NCI-H69 (cell line): ENCODE measurements around the gene WDR1.

Experiments used
- DNase-seq: peaks from one replicate; lab custom pipeline; 2025; lab: John Stamatoyannopoulos, UW

Gene WDR1

DNA sequence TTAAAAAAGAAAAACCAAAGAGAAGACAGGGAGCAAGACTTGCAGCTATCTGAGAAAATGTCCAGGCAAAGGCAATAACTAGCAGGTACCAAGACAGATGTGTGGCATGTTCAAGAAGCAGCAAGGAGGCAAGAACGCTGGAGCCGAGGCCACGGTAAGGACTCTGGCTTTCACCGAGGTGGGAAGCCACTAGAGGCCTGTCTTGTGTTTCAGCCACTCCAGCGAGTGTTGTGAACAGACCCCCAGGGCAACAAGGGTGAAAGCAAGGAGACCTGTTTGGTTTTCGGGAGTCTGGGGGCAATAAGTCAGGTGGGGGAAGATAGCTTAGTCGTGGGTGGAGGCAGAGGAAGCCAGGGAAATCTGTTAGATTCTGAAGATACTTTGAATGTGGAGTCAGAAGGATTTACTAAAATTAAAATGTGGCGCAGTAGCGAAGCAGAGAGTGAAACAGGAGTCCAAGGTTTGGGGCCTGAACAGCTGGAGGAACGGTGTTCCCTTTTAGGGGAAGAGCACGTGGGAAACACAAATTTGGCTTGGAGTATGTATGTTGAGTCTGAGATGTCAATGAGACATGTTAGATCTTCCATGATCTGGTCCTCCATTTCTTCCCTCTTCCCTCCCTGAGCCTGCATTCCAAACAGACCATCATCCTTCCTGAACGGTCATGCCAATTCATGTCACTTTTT, 3.1 kb downstream of the WDR1 start:
- no peak for DNase-seq

DNA sequence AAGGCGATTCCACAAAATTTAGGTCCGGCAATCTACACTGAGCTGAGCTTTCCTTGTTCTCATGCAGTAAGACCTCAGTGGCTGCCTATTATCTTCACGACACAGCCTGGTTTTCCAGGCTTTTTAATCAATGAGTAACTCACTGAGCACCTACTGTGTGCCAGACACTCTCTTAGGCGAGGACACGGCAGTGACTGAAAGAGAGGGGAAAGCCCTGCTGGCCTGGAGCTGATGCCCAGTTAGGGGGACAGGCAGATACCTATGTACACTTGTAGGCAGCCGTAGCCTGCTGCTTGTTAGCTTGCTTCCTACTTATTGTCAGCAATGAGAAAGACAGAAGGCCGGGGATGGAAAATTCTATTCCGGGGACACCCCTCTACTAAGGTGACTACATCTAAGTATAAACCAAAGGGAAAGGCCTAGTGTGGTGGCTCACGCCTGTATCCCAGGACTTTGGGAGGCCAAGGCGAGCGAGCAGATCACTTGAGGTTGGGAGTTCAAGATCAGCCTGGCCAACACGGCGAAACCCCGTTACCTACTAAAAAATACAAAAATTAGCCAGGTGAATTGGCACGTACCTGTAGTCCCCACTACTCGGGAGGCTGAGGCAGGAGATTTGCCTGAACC, 3.8 kb downstream of the WDR1 start:
- DNase-seq: no peak

DNA sequence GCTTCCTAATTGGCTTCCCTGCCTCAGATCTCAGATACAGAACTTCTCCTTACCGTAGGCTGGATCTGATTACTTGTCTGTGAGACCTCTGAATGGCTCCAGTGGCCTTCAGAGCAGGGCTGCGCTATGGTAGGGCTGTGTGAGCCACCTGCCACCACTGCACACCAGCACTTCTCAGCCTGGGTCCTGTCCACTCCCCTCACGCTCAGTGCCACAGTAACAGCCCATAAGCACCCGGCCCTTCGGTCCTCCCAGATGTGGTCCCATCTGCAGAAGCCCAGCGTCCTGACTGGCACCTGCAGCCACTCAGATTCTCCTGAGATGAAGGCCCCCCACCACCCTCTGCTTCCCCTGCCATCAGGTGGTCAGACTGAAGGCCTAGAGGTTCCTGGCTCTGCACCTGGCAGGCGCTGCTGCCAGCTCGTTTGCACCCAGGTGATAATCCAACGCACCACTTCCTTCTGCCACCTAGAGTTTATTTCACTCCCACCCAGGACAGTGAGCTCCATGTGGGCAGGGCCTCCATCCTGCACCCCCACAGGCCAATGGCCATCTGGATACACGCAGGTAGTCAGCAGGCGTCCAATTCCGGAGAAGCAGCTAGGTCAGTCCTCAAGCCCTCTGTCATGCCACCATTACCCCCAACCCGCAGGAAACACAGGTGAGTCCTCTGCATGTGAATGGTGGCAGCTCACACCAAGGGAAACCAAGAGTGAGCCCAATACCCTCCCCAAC, 5.4 kb downstream of the WDR1 start:
- DNase-seq: no peak

DNA sequence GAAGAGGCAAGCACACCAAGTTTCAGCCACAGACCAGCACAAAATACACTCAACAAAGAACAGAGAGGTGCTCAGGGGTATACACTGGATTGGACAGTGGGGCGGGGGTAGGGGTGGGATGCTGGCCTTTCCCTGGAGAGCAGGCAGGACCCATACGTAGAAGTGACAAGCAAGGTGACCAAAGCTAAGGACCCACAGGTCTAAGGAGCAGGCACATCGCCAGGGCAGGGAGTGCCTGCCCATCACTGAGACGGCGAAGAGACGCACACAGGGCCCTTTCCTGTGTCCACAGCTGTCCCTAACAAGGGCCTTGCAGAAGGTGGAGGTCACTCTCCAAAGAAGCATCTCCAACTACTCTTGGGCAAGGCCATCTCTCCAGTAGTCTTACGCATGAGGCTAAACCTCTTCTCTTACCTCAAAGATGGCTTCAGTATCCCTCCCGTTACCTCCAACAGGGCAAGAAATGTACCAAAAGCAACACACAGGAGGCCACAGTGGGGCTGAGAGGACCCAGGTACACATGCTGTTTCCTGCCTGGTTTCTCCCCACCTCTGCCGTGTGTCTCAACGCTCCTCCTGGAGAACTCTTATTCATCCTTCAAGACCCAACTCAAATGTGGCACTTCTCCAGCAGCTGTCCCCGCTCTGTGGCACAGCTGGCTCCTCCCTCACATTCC, 6.5 kb downstream of the WDR1 start:
- no peak for DNase-seq

DNA sequence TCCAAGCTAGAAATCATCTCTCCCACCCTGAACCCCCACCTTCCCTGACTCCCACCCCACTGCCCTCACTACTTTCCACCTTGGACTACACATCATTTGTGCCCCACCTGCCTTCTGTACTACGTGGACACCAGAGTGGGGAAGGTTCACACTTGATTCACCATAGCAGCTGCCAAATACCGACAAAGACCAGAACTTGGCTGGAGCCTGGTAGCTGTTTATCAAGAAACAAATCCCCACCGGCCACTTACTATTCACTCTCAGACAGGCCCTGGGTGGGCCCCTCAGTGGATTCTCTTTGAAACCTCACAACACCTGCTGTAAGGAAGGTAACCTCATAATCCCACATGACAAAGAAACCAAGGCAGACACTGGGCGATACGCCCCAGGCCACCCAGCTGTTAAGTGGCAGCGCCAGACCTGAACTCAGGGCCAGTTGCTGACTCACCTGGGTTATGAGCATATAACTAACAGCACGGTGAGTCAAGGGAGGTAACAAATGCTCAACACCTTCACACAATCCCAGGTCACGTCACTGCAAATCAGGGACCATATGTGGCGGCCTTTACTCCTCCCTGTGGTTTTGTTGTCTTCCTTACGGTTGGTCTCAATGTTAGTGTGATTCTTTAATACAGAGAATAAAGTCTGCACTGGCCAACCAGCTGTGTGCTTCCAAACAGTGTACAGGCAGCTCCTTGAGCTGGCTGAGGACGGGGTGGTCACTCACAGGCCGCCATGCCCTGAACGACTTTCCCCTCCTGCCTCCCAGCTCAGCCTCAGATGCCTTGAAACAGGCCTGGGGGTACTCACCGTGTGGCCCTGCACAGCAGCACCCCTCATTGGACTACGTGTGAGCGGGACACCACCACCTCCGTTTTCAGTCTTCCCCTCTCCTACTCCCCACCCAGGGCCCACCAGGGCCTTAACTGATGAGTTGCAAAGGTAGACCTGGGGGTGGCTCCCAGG, 7.5 kb downstream of the WDR1 start:
- no peak for DNase-seq

DNA sequence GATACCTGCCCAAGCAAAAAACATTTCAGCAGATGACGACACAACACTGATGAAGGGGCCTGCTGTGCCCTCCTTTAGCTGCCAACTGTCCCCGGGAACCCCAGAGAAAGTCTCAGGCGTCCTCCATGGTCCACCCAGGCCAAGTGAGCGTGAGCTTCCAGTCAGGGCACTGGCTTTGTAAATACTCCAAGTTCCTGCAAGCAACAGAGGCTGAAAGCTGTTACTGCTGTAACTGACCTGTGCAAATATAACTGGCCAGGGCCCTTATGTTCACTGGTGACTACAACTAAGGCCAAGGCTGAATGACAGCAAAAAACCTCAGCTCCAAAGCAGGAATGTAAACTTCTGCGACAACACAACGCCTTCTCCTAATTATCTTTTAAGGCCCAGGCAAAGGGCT, 8.2 kb downstream of the WDR1 start:
- DNase-seq: no peak

DNA sequence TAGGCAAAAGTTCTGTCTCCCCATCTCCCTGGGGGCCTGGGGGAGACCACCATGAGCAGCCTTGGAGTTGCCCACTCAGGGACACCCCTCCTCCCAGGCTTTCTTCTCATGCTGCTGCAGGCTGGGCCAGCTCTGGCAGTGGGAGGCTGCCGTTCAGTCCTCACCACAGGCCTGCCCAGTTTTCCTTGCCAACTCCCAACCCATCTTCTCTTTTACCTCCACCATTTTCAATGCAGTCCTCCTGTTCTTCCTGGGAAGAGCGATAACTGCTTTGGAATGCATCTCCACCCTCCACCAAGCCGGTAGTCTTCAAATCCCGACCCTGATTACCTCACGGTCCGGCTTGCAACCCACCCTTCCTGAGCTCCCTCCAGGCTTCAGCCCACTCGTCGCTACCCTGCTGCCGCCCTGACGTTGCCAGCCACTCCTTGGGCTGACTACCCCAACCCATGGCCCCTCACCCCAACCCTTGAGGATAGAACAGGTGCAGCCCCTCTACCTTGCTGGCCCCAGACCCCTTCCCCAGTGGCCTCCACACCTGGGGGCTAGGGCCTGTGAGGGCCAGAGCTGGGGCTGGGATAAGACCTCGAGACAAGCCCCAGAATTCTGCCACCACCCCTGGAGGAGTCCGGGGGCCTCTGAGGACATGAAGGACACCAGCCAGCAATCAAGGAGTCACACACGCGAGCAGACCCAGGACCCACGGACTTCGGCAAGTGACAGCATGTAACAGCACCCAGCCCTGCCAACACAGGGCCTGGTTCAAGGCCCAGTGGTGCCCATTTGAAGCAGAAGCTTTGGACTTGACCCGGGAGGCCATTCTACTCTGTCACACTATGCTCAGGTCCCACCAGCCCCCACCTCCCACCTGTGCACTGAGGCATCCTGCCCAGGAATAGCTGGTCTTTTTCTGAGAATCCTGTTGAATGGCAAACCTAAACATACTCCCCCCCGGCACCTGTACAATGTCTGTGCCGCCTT, 9.2 kb downstream of the WDR1 start:
- no peak for DNase-seq

DNA sequence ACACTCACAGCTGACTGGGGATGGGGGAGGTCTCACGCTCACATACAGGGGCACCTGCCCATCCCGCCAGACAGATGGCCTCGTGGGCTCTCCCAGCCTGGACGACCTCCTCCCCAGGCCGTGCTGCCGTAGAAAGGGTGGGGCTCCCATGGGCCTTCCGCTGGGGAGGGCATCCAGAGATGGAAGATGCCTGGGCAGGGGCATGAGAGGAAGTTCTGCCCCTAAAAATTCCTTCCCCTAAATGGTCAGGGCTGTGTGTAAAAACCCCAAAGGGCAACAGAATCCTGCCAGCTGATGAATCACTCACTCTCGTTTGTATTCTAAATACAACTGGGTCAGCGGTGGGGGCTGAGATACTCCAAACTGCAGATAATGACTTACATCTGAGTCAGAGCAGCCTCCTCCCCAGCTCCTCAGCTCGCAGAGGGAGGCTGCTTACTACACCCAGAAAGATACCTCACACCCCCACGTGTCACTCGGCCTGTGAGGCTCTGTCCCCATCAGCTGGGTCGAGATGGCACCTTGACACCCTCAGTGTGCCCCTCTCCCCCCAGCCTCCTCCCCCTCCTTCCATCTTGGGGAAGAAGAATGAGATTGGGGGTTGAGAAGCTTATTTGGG, 10.1 kb downstream of the WDR1 start:
- DNase-seq: no peak

DNA sequence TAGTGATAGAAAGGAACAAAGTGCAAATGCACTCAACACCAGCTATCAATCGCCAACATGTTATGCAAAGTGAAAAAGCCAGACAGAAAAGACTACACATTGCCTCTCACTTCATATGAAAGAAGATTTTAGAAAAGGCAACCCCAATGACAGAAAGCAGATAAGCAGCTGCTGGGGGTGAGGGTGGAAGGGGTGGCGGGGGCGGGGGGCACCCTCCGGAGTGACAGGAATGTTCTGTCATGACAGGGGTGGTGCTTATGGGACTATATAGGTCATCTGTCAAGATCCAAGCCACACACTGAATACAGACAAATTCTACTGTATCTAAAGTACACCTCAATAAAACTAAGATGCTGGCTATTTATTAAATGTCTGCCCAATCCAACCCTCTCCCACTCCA, 10.7 kb downstream of the WDR1 start:
- DNase-seq: no peak

DNA sequence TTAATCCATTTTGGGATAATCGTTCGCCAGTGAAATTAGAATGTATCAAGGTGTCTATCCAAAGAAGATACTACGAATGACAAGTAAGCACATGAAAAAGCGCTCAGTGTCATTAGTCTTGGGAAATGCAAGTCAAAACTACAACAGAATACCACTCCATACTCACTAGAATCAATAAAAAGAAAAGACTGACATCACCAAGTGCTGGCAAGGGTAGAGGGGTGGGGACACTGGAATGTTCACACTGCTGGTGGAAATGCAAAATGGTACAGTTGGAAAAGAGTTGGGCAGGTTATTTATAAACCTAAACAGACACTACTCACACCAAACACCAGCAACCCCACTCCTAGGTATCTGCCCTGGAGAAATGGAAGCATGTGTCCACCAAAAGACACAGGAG, 11.2 kb downstream of the WDR1 start:
- no peak for DNase-seq

DNA sequence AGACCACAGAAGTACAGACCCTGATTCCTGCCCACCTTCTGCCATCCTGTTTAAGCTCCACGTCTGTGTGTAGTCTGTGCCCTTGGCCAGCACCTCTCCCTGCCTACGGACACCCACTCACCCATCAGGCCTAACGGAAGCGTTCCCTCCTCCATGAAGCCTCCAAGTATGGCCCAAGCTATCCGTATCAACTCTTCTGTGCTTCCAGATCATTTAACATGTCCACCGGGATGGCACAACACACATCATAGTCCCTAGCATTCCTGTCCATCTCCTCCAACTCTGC, 11.7 kb downstream of the WDR1 start:
- no peak for DNase-seq

DNA sequence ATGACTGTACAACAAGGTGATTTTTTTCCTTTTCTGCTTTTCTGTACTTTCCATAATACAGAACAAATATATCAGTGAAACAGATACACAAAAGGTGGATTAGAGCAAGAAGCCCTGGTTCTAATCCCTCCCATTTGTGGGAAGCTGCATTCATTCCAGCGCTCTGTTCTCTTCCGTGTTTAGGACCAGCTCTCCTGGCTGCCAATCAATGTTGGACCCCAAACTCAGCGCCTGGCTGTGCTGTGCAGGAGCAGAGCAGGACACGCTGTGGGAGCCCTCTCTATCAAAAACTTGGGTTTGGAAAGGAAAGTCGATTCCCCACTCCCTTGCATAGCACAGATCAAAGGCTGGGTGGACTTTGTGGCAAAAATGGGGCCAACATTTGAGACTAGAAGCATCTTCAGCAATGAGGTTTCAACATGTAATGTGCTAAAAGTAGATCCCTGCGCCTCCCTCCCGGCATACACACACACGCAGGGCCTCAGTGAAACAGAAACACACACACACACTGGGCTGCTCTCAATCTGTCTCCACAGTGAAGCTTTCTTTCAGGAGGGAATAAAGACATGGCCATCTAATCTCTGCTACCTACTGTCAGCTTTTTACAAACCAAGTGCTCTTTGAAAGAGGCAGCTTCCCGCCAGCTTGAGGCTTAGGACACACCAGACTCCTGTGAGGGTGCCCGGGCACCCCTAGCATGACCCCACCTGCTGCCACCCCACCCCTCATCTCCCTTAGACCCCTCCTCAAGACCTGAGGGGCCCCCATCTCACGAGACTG, 12.2 kb downstream of the WDR1 start:
- DNase-seq: no peak

DNA sequence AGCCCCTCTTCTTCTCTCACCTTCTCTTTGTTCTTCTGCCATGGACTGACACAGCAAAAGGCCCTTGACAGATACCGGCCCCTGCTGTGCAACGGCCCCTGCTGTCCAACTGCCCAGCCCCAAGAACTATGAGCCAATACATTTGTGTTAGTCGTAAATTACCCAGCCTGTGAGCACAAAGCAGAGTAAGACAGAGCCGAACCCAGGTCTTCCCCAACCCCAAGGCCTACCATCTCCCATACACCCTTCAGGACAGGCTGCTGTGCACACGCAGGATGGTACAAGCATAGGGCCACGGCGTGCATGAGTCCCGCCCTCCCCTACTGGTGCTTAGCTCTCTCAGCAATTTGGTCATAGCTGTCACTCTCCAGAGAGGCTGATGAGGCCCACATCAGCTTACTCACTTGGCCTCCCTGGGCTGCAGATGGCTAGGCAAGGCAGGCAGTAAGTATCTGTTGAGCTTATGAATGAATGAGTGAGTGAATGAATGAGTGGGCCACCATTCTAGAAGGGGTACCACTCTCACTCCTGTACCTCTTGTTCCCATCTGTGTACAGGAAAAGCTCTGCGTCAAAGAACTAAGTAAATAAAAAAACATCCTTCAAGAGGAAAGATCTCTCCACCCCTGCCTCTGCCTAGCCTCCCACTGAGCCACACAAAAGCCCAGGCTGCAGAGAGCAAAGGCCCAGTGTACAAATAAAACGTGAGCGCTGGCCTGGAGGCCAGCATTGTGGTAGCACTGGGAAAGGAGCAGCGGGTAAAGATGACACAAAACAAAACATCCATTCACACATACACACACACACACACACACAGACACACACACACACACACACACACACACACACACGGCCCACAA, 13.9 kb downstream of the WDR1 start:
- DNase-seq: peak; percentile 55

DNA sequence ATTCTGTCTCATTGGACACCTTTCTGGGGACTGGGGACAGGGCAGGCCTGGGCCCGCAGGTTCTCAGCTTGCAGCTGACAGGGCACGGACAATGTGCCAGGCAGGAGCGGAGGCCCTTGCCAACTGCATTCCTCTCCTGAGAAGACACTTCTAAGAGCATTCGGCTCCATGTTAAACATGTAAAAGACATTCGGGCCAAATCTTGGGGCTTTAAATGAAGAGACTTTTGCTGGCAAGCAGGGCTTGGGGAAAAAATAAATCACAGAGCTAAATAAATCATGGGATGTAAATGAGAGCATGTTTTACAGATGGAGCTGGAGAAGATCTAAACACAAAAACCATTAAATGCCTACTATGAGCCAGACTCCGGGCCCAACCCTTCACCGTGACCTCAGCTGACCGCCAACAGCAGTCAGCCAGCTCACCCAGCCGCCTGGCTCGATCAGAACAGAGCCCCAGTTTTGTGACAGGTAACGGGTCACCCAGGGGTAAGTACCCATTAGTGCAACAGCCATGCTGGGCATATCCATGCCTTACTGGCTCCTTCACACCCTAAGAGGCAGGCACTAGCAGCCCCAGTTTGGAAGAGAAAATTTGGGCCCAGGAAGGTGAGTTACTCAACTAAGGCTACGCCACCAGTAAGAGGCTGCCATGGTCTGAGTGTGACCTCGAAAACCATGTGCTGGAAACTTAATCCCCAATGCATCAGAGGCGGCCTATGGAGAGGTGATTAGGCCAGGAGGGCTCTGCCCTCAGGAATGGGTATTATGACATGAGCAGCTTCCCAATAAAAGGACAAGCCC, 14.7 kb downstream of the WDR1 start:
- DNase-seq: no peak

DNA sequence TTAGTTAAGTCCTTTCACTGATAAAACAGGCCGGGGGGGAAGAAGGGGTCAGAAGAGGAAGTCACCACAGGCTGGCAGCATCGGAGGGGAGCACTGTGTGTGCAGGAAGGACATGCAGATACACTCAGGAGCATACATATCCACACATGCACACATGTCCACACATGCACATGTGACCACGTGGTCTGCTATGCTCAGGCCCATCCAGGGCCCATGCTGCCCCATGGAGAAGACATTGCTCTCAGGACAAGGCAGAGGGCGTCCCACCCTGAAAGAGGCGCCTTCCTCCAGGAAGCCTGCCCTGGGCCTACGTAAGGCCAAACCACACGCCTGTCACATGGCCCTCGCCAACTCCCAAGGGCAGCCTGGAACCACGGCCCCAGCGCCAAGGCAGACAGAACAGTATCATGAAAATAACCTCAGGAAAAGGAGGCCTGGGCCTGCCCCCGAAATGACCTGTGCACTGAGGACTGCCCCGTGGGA, 15.8 kb downstream of the WDR1 start:
- no peak for DNase-seq

DNA sequence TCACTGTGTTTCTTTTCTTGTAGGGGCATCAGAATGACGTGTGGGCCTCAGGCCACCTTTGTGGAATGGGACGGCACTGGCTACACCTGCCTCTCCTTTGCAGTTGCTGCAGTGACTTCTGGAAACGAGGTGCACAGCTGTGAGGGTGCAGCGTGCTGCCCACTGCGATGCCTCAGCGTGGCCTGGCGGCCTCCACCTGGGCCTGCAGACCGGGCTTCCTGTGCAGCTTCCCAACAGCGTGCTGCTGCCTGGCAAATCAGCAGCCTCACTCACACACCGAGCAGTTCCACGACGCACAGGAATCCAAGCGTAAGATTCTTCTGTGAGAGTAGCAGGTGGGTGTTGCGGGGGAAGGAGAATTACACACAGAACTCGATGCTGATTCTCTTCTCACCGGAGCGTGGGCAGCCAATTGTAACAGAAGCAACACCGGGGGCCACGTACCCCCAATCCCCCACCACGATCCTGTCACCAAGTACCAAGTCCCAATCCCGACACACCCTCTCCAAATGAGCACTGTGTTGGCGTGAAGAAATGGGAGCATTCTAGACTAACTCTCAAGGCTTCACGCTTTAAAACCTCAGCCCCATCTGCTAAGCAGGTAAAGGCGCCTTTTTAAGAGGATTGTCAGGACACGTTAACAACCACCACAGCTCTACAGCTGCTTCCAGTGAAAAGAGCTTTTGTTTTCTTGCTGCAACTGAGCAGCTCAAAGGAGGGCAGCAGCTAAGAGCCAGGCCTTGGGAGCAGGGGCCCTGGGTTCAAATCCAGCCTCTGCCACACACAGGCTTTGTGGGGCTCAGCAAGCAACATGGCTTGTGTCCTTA, 16.9 kb downstream of the WDR1 start:
- DNase-seq: no peak

DNA sequence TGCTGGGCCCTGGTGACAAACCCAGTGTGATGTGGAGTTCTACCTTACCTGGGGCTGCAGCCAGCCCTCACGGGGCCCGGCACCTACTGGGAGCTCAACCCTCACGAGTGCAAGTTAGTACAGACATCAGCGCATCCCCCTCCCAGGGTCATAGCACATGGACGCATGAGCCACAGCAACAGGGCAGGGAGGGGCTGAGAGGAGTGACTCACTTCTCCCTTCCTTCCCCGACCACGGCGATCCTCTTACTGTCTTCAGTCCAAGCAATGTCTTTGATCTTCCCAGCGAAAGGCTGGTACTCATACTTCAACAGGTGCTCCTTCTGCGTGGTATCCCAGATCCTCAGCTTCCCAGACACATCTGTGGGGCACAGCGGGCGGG, 17.8 kb downstream of the WDR1 start:
- no peak for DNase-seq
